ENCODE measurements around the gene NSD2.

The NSD2 gene

DNA sequence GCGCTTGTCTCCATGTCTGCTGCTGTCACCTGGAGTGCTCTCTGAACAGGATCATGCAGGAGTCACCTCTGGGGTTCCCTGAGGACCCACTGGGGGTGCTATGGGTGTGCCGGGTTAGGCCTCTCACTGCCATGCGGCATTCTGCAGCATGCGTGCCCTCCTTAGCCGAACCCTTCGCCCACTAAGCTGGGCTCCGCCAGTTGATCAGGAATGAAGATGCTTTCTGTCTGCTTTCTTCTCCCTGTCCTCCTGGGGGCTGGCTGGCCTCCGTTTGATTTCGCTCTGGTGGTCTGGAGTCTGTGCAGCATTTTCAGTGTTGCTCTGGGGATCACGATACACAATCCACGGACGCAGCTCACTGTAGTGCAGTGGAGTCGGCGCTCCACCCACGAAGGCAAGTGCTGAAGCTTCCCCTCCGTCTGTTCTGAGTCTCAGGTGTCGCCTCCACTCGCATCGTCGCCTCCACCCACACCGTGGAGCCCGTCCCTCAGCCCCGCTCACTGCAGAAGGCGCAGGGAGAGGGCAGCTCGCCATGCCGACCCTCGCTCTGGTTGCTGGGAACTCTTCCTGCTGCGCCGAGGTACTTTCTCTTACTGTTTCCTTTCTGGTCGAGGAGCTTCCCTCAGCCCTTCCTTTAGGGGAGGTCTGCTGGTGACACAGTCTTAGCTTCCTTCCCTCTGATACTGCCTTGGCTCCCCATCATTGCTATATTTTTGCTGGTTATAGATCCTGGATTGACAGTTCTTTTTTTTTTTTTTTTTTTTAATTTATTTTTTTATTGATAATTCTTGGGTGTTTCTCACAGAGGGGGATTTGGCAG, 44.5 kb upstream of the NSD2 start:
- Histone ChIP-seq H3K27ac (ENCODE audit: low read depth, low read length) (no peak overlapping the region), H3F3A (ENCODE audit: insufficient read depth) (0 out of 2 replicates have a peak, but pooled peaks cover 4% of the 10 kb centered on the region), H3K27me3 (ENCODE audit: low read length) (no peaks in the 10 kb centered on the region), H2AFZ (ENCODE audit: low read depth, low read length, severe bottlenecking) (no peak overlapping the region), H4K20me1 (ENCODE audit: low read depth, low read length) (no peaks in the 10 kb centered on the region), H3K9me2 (replicated peaks; ENCODE audit: insufficient read depth, low read length) (no peaks in the 10 kb centered on the region), H3K9me3 (ENCODE audit: insufficient read depth, low read length) (no peaks in the 10 kb centered on the region), H3K4me2 (ENCODE audit: low read depth, low read length, poor library complexity, severe bottlenecking) (no peak overlapping the region), H3K36me3 (ENCODE audit: low read length) (no peaks in the 10 kb centered on the region; the same call in 1 of the 2 replicates), H3K79me2 (ENCODE audit: insufficient read depth, low read length) (no peaks in the 10 kb centered on the region), H3K9ac (ENCODE audit: low read length) (no peak overlapping the region), H3K4me3 (ENCODE audit: insufficient read depth, low read length, poor library complexity, severe bottlenecking) (no peak overlapping the region)
- no peak for TF ChIP-seq EZH2phosphoT487 (conservative IDR thresholded peaks at IDR 0.05; ENCODE audit: low read length)
- TF ChIP-seq, protein P1, sequence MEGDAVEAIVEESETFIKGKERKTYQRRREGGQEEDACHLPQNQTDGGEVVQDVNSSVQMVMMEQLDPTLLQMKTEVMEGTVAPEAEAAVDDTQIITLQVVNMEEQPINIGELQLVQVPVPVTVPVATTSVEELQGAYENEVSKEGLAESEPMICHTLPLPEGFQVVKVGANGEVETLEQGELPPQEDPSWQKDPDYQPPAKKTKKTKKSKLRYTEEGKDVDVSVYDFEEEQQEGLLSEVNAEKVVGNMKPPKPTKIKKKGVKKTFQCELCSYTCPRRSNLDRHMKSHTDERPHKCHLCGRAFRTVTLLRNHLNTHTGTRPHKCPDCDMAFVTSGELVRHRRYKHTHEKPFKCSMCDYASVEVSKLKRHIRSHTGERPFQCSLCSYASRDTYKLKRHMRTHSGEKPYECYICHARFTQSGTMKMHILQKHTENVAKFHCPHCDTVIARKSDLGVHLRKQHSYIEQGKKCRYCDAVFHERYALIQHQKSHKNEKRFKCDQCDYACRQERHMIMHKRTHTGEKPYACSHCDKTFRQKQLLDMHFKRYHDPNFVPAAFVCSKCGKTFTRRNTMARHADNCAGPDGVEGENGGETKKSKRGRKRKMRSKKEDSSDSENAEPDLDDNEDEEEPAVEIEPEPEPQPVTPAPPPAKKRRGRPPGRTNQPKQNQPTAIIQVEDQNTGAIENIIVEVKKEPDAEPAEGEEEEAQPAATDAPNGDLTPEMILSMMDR (IDR thresholded peaks at IDR 0.05; ENCODE audit: insufficient read depth, low read length, poor library complexity, severe bottlenecking), result no peak

GRCh38 chr4:1830234-1830633, 41.0 kb upstream of the NSD2 start:
- Histone ChIP-seq H3K79me2 (ENCODE audit: insufficient read depth, low read length) (no peaks in the 10 kb centered on the region), H3K36me3 (ENCODE audit: low read length) (no peaks in the 10 kb centered on the region; the same call in 1 of the 2 replicates), H3K4me2 (ENCODE audit: low read depth, low read length, poor library complexity, severe bottlenecking) (no peak overlapping the region), H3K4me3 (ENCODE audit: insufficient read depth, low read length, poor library complexity, severe bottlenecking) (no peak overlapping the region), H3K9me2 (replicated peaks; ENCODE audit: insufficient read depth, low read length) (no peaks in the 10 kb centered on the region), H4K20me1 (ENCODE audit: low read depth, low read length) (no peaks in the 10 kb centered on the region), H3K27me3 (ENCODE audit: low read length) (no peaks in the 10 kb centered on the region), H3K9me3 (ENCODE audit: insufficient read depth, low read length) (no peaks in the 10 kb centered on the region), H3K27ac (ENCODE audit: low read depth, low read length) (no peak overlapping the region), H2AFZ (ENCODE audit: low read depth, low read length, severe bottlenecking) (no peak overlapping the region), H3F3A (ENCODE audit: insufficient read depth) (0 out of 2 replicates have a peak, but pooled peaks cover 4% of the 10 kb centered on the region), H3K9ac (ENCODE audit: low read length) (no peak overlapping the region)
- TF ChIP-seq EZH2phosphoT487 (conservative IDR thresholded peaks at IDR 0.05; ENCODE audit: low read length), result no peak
- TF ChIP-seq, protein P1 (IDR thresholded peaks at IDR 0.05; ENCODE audit: insufficient read depth, low read length, poor library complexity, severe bottlenecking), result no peak

DNA sequence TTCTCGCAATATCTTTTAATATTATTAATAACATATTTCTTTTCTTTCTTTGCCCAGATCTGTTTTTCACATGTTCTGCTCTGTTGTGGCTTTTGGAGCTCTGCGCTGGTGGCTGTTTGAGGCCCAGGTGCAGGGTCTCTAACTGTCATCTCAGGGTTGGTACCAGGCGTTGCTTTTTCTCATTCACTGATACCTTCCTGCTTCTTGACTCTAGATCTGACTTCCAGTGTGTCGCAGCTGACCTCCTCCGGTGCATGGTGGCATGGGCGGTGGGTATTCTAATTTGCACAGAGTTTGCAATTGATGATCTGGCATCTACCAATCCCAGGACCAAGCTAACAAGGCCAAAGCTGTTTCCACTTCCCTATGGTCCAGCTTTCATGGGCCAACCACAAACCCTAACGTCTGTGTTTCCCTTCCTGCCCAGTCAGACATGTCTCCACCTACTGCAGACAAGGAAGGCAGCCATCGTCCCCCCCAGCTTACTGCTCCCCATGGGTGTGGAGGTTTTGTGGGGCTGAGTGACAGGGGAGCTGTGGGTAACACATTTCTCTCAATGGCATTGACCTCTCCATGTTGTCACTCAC, 40.5 kb upstream of the NSD2 start:
- H3K4me3 ChIP-seq (ENCODE audit: insufficient read depth, low read length, poor library complexity, severe bottlenecking), result no peak overlapping the region
- H3K9ac ChIP-seq (ENCODE audit: low read length), result no peak overlapping the region
- H3K79me2 ChIP-seq (ENCODE audit: insufficient read depth, low read length), result no peaks in the 10 kb centered on the region
- no peaks in the 10 kb centered on the region; the same call in 1 of the 2 replicates for H3K36me3 ChIP-seq (ENCODE audit: low read length)
- no peaks in the 10 kb centered on the region for H3K27me3 ChIP-seq (ENCODE audit: low read length)
- H3K9me2 ChIP-seq (replicated peaks; ENCODE audit: insufficient read depth, low read length), result no peaks in the 10 kb centered on the region
- H3F3A ChIP-seq (ENCODE audit: insufficient read depth), result 0 out of 2 replicates have a peak, but pooled peaks cover 4% of the 10 kb centered on the region
- no peaks in the 10 kb centered on the region for H4K20me1 ChIP-seq (ENCODE audit: low read depth, low read length)
- no peak overlapping the region for H3K4me2 ChIP-seq (ENCODE audit: low read depth, low read length, poor library complexity, severe bottlenecking)
- TF ChIP-seq, protein P1 (IDR thresholded peaks at IDR 0.05; ENCODE audit: insufficient read depth, low read length, poor library complexity, severe bottlenecking), result no peak
- TF ChIP-seq EZH2phosphoT487 (conservative IDR thresholded peaks at IDR 0.05; ENCODE audit: low read length), result no peak
- H2AFZ ChIP-seq (ENCODE audit: low read depth, low read length, severe bottlenecking), result no peak overlapping the region
- H3K27ac ChIP-seq (ENCODE audit: low read depth, low read length), result no peak overlapping the region
- H3K9me3 ChIP-seq (ENCODE audit: insufficient read depth, low read length), result no peaks in the 10 kb centered on the region

Data from SU-DHL-6 (cell line).